Tibial nerve (tissue), 3 donors: ENCODE results near the gene HMOX1.

Experiments
- POLR2A ChIP-seq, 2 donors: fragments of 450-650 bp; IDR thresholded peaks; one replicate each; pipeline ENCODE4 v1.6.1; 2017; ENCODE audit warnings: antibody characterized with exemption in 2 of 2, mild to moderate bottlenecking in 2 of 2, moderate library complexity in 2 of 2
- TF ChIP-seq, protein P1 (sequence below), 5 experiments: fragments of 200-600 bp in 3 of 5; fragments of 450-650 bp in 2 of 5; sonication (generic) in 3 of 5; IDR thresholded peaks; one replicate each; pipeline ENCODE4 v1.5.1; 2016 to 2019; ENCODE audit warnings: antibody characterized with exemption in 5 of 5, mild to moderate bottlenecking in 3 of 5, moderate library complexity in 2 of 5

DNA sequence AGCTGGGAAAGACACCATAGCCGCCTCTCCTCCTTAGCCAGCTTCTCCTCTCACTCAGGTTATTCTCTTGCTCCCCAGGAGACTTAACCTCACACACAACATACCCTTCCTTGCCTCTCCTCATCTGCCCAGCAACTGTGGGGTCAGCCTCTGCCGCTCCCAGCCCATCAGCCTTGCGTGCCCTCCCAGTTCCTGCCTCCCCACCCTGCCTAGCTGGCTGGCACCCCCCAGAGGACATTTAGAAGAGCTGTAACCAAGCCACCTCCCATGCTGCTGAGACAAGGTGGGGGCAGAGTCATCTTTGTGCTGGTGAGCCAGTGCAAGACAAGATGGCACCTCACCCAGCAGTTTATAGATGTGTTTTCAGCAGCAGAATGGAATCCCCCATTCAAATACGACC, 43.0 kb upstream of the HMOX1 start:
- TF ChIP-seq, protein P1, sequence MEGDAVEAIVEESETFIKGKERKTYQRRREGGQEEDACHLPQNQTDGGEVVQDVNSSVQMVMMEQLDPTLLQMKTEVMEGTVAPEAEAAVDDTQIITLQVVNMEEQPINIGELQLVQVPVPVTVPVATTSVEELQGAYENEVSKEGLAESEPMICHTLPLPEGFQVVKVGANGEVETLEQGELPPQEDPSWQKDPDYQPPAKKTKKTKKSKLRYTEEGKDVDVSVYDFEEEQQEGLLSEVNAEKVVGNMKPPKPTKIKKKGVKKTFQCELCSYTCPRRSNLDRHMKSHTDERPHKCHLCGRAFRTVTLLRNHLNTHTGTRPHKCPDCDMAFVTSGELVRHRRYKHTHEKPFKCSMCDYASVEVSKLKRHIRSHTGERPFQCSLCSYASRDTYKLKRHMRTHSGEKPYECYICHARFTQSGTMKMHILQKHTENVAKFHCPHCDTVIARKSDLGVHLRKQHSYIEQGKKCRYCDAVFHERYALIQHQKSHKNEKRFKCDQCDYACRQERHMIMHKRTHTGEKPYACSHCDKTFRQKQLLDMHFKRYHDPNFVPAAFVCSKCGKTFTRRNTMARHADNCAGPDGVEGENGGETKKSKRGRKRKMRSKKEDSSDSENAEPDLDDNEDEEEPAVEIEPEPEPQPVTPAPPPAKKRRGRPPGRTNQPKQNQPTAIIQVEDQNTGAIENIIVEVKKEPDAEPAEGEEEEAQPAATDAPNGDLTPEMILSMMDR (IDR thresholded peaks at IDR 0.05) = no peak
- no peak for TF ChIP-seq POLR2A (IDR thresholded peaks at IDR 0.05)
